ENCODE data around the gene CHST6. TPM values are rescaled to one million over a fixed set of nuclear protein-coding genes. Genes with fewer than 3 reads are reported as not detected.

The CHST6 gene
- polyA plus RNA-seq, 1 donor (not counting 4 experiments of a cell fraction or from before 2014, with no cell fraction given) = 0.14 TPM

DNA sequence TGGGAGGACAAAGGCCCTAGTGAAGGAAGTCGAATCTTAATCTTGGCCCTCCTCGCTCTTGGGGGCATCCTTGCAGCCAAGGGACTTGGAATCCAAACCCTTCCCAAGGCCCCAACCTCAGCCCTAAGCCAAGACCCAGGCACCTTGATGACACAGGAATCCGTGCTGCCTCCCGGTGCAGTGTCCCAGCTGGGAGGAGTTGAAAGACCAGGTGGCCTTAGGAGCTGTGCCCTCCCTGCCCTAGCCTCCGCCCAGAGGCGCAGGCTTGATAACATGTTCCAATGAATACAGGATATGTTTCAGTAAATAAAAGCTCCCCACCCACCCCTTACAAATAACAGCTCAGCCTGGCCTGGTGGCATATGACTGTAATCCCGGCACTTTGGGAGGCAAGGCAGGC, 40.7 kb upstream of the CHST6 start, which contains the start of gene CHST5:
TSS of gene CHST5 (minus strand) at position 208 of the 400 bp plus-strand sequence. CDS start 5,724 bp downstream, outside the sequence.
- no peaks in the 10 kb centered on the region for H3K9me3 ChIP-seq (ENCODE audit: control insufficient read depth, low read depth, low read length)
- no peaks in the 10 kb centered on the region for H3K9me1 ChIP-seq (ENCODE audit: control insufficient read depth, extremely low read depth, insufficient read depth, low read length)
- no peak within 1 kb of the TSS for H2AFZ ChIP-seq (ENCODE audit: control insufficient read depth, low read length)
- no peaks in the 10 kb centered on the region for H3K36me3 ChIP-seq (ENCODE audit: control insufficient read depth in 2 of 2, extremely low read depth in 1 of 2, insufficient read depth in 2 of 2, low read length in 2 of 2)
- H3K27ac ChIP-seq (ENCODE audit: control insufficient read depth, insufficient read depth, low read length) = no peak within 1 kb of the TSS
- no peaks in the 10 kb centered on the region for H3K79me2 ChIP-seq (ENCODE audit: control insufficient read depth, insufficient read depth, low read length)
- H4K20me1 ChIP-seq (ENCODE audit: control insufficient read depth, extremely low read depth, insufficient read depth, low read length) = no peaks in the 10 kb centered on the region
- H3K27me3 ChIP-seq (ENCODE audit: control insufficient read depth, extremely low read depth, insufficient read depth, low read length) = no peaks in the 10 kb centered on the region
- H3K9ac ChIP-seq (ENCODE audit: control insufficient read depth, extremely low read depth, insufficient read depth, low read length) = no peak within 1 kb of the TSS
- dilution Hi-C loops (cut with MboI; ENCODE audit: extremely low pct_ligation_motif_present, low sequenced_read_pairs) = no loop called here
- H3K4me3 ChIP-seq (ENCODE audit: control insufficient read depth in 2 of 3, extremely low read depth in 1 of 3, insufficient read depth in 2 of 3, low read depth in 1 of 3, low read length in 3 of 3) = no peak within 1 kb of the TSS
- H3K4me1 ChIP-seq (ENCODE audit: control insufficient read depth, extremely low read depth, insufficient read depth, low read length) = no peaks in the 10 kb centered on the region
- DNase-seq (ENCODE audit: low read depth, low spot score) (no peak), FAIRE-seq (no peak)
- no peak within 1 kb of the TSS for H3K4me2 ChIP-seq (ENCODE audit: control insufficient read depth, extremely low read depth, insufficient read depth, low read depth, low read length)
- TF ChIP-seq EZH2 (IDR thresholded peaks at IDR 0.05; ENCODE audit: low read length) = no peak
- TF ChIP-seq, protein P1, sequence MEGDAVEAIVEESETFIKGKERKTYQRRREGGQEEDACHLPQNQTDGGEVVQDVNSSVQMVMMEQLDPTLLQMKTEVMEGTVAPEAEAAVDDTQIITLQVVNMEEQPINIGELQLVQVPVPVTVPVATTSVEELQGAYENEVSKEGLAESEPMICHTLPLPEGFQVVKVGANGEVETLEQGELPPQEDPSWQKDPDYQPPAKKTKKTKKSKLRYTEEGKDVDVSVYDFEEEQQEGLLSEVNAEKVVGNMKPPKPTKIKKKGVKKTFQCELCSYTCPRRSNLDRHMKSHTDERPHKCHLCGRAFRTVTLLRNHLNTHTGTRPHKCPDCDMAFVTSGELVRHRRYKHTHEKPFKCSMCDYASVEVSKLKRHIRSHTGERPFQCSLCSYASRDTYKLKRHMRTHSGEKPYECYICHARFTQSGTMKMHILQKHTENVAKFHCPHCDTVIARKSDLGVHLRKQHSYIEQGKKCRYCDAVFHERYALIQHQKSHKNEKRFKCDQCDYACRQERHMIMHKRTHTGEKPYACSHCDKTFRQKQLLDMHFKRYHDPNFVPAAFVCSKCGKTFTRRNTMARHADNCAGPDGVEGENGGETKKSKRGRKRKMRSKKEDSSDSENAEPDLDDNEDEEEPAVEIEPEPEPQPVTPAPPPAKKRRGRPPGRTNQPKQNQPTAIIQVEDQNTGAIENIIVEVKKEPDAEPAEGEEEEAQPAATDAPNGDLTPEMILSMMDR (optimal IDR thresholded peaks at IDR 0.05 in 1 of 3, IDR thresholded peaks at IDR 0.05 in 1 of 3, conservative IDR thresholded peaks at IDR 0.05 in 1 of 3; ENCODE audit: extremely low read depth in 1 of 3, insufficient read depth in 2 of 3, low read length in 3 of 3) = no peak

DNA sequence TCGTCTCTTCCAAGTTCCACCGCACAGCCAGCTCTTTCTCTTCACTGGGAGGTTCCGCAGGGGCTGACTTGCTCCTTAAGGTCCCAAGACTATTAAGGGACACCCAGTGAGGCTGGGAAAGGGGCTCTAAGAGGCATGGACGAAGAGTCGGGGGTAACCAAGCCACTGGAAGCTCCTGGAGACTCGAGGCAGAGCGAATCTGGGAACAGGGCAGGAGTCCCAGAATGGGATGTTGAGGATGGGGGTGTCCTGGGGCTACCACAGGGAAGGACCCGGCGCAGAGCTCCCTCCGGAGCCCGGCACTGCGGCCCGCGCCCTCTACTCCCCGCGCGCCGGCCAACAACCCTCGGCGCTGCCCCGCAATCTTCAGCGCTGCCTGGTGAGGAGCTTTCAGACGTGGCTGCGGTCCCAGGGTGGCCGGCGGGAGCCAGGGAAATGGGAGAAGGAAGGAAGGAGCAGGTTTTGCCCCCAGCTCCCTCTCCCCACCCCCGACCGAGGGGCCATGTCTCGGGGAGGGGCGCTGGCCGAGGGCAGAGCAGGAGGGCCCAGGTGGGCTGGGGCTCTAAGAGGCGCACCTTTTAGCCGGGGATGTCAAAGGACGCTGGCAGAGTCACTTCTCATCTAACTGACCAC, 40.1 kb upstream of the CHST6 start:
- H3K36me3 ChIP-seq (ENCODE audit: control insufficient read depth in 2 of 2, extremely low read depth in 1 of 2, insufficient read depth in 2 of 2, low read length in 2 of 2) = no peaks in the 10 kb centered on the region
- no peak for FAIRE-seq

More for the DNA sequence above, 40.1 kb upstream of the CHST6 start:
- DNase-seq (ENCODE audit: low read depth, low spot score) = no peak
- dilution Hi-C loops (cut with MboI; ENCODE audit: extremely low pct_ligation_motif_present, low sequenced_read_pairs) = no loop called here
- H3K9me1 ChIP-seq (ENCODE audit: control insufficient read depth, extremely low read depth, insufficient read depth, low read length) = no peaks in the 10 kb centered on the region
- H3K4me2 ChIP-seq (ENCODE audit: control insufficient read depth, extremely low read depth, insufficient read depth, low read depth, low read length) = no peak overlapping the region
- H3K9me3 ChIP-seq (ENCODE audit: control insufficient read depth, low read depth, low read length) = no peaks in the 10 kb centered on the region
- no peaks in the 10 kb centered on the region for H3K4me1 ChIP-seq (ENCODE audit: control insufficient read depth, extremely low read depth, insufficient read depth, low read length)
- no peak overlapping the region for H2AFZ ChIP-seq (ENCODE audit: control insufficient read depth, low read length)
- no peak overlapping the region for H3K27ac ChIP-seq (ENCODE audit: control insufficient read depth, insufficient read depth, low read length)
- TF ChIP-seq EZH2 (IDR thresholded peaks at IDR 0.05; ENCODE audit: low read length) = no peak
- TF ChIP-seq, protein P1 (optimal IDR thresholded peaks at IDR 0.05 in 1 of 3, IDR thresholded peaks at IDR 0.05 in 1 of 3, conservative IDR thresholded peaks at IDR 0.05 in 1 of 3; ENCODE audit: extremely low read depth in 1 of 3, insufficient read depth in 2 of 3, low read length in 3 of 3) = no peak
- H3K9ac ChIP-seq (ENCODE audit: control insufficient read depth, extremely low read depth, insufficient read depth, low read length) = no peak overlapping the region
- no peak overlapping the region for H3K4me3 ChIP-seq (ENCODE audit: control insufficient read depth in 2 of 3, extremely low read depth in 1 of 3, insufficient read depth in 2 of 3, low read depth in 1 of 3, low read length in 3 of 3)
- no peaks in the 10 kb centered on the region for H3K27me3 ChIP-seq (ENCODE audit: control insufficient read depth, extremely low read depth, insufficient read depth, low read length)
- H3K79me2 ChIP-seq (ENCODE audit: control insufficient read depth, insufficient read depth, low read length) = no peaks in the 10 kb centered on the region
- no peaks in the 10 kb centered on the region for H4K20me1 ChIP-seq (ENCODE audit: control insufficient read depth, extremely low read depth, insufficient read depth, low read length)

Measured in keratinocyte (primary cell).